BJ (cell line): ENCODE data around the gene KCNQ1OT1. TPM values are rescaled to one million over a fixed set of nuclear protein-coding genes. Genes with fewer than 3 reads are reported as not detected.

ENCODE experiments used
- CTCF ChIA-PET: fragments of 350-600 bp; formaldehyde crosslinking; extraction: SDS; loops from one replicate; lab custom pipeline; 2021; ENCODE audit warnings: antibody characterized with exemption, inconsistent platforms; lab: Yijun Ruan, JAX
- POLR2A ChIA-PET: fragments of 300-600 bp; sonication (Branson Sonifier 250); formaldehyde crosslinking; extraction: SDS; loops from one replicate; lab custom pipeline; 2021; ENCODE audit warnings: antibody characterized with exemption; lab: Charles Lee
- DNase-seq: peaks from one replicate; pipeline ENCODE4 v3.0.0-alpha.2; 2011; ENCODE audit warnings: low read depth
- H3K27me3 ChIP-seq: 2 replicates; pipeline ENCODE4 v1.6.0; 2011; ENCODE audit warnings: low read length; ENCODE audit not compliant: control insufficient read depth, insufficient read depth
- H3K36me3 ChIP-seq: 2 replicates; pipeline ENCODE4 v1.5.1; 2011; ENCODE audit warnings: low read length; ENCODE audit not compliant: control insufficient read depth, insufficient read depth
- H3K4me3 ChIP-seq: 2 replicates; pipeline ENCODE4 v1.5.1; 2011; ENCODE audit warnings: low read depth, mild to moderate bottlenecking, control low read depth, low read length
- polyA plus RNA-seq: library from polyadenylated mRNA; depleted of rRNA; stranded (reverse); fragments of >200 nt; gene quantifications from 2 replicates; pipeline ENCODE4 v1.2.3, GENCODE V29; 2011
- TF ChIP-seq, protein P1 (sequence below): IDR thresholded peaks from 2 replicates; pipeline ENCODE4 v1.5.1; 2011; ENCODE audit warnings: low read depth, mild to moderate bottlenecking, control low read depth, inconsistent platforms, low read length, moderate library complexity; ENCODE audit not compliant: insufficient read depth

KCNQ1OT1 gene
- polyA plus RNA-seq, 1 experiment: 0.16 TPM

DNA sequence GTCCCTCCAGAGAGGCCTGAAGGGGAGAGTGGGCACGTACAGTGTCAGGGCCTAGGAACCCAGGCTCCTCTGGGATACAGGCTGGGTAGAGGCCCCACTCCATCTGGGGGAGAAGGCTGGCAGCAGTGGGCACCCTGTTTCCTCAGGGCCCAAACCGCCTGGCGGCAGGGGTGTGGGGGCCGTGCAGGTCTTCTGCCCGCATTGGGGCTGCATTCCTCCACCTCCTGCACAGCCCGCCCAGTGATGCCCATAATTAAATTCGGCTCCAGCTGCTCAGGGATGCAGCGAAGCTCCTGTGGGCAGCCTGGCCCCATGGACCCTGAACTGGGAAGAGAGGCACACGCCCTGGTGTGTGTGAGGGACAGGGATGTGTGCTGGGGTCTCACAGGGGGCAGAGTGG lies 35.4 kb downstream of the KCNQ1OT1 start:
- TF ChIP-seq, protein P1, sequence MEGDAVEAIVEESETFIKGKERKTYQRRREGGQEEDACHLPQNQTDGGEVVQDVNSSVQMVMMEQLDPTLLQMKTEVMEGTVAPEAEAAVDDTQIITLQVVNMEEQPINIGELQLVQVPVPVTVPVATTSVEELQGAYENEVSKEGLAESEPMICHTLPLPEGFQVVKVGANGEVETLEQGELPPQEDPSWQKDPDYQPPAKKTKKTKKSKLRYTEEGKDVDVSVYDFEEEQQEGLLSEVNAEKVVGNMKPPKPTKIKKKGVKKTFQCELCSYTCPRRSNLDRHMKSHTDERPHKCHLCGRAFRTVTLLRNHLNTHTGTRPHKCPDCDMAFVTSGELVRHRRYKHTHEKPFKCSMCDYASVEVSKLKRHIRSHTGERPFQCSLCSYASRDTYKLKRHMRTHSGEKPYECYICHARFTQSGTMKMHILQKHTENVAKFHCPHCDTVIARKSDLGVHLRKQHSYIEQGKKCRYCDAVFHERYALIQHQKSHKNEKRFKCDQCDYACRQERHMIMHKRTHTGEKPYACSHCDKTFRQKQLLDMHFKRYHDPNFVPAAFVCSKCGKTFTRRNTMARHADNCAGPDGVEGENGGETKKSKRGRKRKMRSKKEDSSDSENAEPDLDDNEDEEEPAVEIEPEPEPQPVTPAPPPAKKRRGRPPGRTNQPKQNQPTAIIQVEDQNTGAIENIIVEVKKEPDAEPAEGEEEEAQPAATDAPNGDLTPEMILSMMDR: no peak
- CTCF ChIA-PET: interaction anchor here (1.4 kb wide), 1 partner anchor 9 kb away, joined by 4 read pairs; no protein-coding TSS in a partner anchor

DNA sequence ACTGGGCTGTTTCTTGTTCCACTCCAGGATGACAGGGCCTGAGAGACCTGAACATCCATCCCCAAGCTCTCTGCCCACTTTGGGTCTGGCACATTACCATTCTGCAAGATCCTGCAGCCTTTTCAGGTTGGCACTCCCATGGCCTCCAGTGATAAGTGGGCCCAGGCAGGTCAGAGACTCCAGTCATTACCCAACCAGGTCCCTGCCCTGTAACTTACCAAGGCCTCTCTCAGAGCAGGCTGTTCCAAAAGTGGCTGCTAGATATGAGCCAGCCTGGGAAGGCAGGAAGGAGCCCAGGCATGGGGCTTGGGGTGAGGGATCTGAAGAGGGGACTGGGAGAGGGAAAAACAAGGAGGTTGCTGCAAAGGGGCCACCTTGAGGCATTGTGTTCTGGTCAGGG lies 35.9 kb downstream of the KCNQ1OT1 start:
- Histone ChIP-seq H3K27me3 (no peaks in the 10 kb centered on the region; the same call in 1 of the 2 replicates), H3K4me3 (no peak overlapping the region), H3K36me3 (peaks cover 6% of the 10 kb centered on the region)
- TF ChIP-seq, protein P1: no peak
- ChIA-PET POLR2A (no interaction called here), CTCF (interaction anchor here (1.4 kb wide), 1 partner anchor 10 kb away, joined by 4 read pairs; no protein-coding TSS in a partner anchor)
- no peak for DNase-seq

More for the DNA sequence above, 35.4 kb downstream of the KCNQ1OT1 start:
- Histone ChIP-seq H3K36me3 (peaks cover 8% of the 10 kb centered on the region), H3K4me3 (no peak overlapping the region), H3K27me3 (no peaks in the 10 kb centered on the region; the same call in 1 of the 2 replicates)
- POLR2A ChIA-PET: no interaction called here
- no peak for DNase-seq

DNA sequence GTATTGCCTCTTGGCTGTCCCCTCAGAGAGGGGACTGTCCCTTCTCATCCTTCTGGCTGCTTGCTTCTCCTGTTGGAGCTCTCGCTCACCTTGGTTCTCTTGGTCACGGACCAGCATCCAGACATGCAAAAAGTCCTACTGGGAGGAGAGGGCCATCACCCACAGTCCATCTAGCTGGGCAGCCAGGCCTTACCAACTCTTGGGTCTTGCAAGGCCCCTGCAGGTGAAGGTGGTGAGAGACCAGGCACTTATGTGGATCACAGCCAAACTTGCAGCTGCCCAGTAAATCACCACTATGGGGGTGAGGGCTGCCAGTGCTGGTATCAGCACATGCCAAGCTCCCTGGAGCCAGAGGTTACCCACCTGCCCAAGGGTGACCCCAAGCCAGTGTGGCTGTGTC lies 36.3 kb downstream of the KCNQ1OT1 start:
- no peak for DNase-seq
- CTCF ChIA-PET: no interaction called here
- Histone ChIP-seq H3K27me3 (no peaks in the 10 kb centered on the region; the same call in 1 of the 2 replicates), H3K36me3 (peaks cover 6% of the 10 kb centered on the region), H3K4me3 (no peak overlapping the region)
- POLR2A ChIA-PET: no interaction called here
- TF ChIP-seq, protein P1: no peak

DNA sequence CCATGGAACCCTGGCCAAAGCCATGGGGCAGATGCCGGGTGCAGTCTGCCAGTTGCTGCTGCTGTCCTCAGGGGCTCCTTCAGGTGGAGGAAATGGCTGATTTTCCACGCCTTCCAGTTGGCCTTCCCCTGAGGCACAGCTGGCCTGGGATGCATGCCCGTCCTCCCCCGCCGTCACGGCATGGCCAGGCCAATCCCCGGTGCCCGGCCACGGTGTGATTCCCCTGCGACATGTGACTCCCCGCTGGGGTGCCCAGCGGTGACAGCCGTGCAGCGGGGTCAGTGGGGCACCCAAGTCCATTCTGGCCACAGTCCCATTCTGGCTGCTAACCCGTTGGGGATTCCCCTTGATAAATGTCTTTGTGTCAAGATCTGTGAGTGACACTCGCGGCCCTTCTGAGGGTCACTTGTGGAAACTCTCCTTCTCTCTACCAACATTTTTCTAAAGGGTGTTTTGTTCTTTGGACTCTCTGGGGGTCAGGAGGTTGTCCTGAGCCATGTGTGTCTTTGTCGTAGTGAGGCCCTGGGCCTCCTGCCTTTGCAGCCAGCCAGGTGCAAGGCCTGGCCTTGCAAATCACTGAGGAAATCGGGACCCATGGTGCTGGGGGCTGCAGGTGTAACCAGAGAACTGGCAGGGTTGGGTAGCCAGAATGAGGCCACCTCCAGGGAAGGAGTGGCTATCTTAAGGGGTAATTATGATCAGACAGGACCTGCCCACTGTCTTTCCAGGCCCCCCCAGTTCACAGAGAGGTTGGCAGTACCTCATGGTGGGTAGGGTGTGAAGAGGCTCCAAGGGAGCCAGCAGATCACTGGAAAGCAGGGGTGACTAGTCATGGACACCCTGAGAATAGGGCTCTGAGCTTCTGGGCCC lies 37.1 kb downstream of the KCNQ1OT1 start:
- Histone ChIP-seq H3K36me3 (peaks cover 3% of the 10 kb centered on the region), H3K27me3 (no peaks in the 10 kb centered on the region; the same call in 1 of the 2 replicates), H3K4me3 (no peak overlapping the region)
- ChIA-PET POLR2A (no interaction called here), CTCF (no interaction called here)
- no peak for DNase-seq
- TF ChIP-seq, protein P1: no peak

DNA sequence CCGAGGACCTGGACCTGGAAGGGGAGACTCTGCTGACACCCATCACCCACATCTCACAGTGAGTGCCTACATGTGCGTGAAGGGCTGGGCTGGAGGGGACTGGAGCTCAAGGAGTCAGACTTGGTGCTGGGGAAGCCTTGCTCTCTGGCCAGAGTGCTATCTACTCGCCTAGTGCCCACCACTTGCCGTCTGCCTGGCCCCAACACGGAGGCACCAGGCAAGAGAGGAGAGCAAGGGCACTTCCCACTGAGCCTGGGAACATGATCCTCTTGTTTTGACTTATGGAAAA lies 37.8 kb downstream of the KCNQ1OT1 start:
- Histone ChIP-seq H3K27me3 (no peaks in the 10 kb centered on the region; the same call in 1 of the 2 replicates), H3K4me3 (no peak overlapping the region), H3K36me3 (peaks cover 3% of the 10 kb centered on the region)
- DNase-seq: no peak
- TF ChIP-seq, protein P1: no peak
- POLR2A ChIA-PET: no interaction called here
- CTCF ChIA-PET: interaction anchor here (0.7 kb wide), 1 partner anchor 170 kb away, joined by 4 read pairs; no protein-coding TSS in a partner anchor
